ENCODE data around the gene ZNF248. TPM values are rescaled to one million over a fixed set of nuclear protein-coding genes. Genes with fewer than 3 reads are reported as not detected.

Gene ZNF248
- polyA plus RNA-seq, 3 donors, result 32.3 to 37.4 (median 33.7) TPM

DNA sequence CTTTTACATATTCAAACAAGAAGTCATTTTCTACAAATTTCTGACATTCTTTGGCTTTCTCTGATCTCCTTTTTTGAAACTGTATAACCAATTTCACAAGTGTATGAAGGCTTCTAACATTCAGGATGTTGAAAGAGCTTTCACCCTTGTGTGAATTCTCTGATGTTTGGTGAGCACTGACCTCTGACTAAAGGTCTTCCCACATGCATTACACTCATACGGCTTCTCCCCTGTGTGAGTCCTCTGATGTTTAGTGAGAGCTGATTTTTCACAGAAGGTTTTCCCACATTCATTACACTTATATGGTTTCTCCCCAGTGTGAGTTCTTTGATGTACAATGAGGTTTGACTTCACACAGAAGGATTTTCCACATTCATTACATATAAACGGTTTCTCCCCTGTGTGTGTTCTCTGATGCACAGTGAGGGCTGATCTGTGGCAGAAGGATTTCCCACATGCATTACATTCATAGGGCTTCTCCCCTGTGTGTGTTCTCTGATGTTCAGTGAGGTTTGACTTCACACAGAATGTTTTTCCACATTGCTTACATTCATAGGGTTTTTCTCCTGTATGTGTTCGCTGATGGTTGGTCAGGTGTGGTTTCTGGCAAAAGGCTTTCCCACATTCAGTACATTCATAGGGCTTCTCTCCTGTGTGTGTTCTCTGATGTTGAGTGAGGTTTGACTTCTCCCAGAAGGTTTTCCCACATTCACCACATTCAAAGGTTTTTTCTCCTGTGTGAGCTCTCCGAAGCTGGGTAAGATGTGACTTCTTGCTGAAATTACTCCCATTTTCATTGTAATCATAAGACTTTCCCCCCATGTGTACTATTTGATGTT lies 25.7 kb downstream of the ZNF248 start:
- no peak for DNase-seq (ENCODE audit: low read depth in 3 of 3, low spot score in 2 of 3)

DNA sequence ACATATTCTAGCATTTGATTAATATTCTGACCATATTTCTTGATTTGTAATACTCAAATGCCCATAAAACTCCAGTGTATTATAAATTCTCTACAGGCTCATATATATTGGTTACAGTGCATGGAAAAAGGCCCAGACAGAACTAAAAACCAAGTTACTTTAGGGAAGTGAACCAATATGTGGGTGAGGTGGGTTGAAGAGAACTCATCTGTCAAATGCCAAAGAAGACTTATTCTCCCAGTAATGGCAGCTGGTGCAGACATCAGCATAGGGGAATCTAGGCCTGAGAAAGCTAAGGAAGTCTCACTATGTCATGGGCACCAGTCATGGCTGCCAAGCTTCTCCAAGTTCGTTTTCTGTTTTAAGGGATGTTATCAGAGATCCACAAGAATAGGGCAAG lies 30.6 kb downstream of the ZNF248 start:
- DNase-seq (ENCODE audit: low read depth in 3 of 3, low spot score in 2 of 3), result no peak

DNA sequence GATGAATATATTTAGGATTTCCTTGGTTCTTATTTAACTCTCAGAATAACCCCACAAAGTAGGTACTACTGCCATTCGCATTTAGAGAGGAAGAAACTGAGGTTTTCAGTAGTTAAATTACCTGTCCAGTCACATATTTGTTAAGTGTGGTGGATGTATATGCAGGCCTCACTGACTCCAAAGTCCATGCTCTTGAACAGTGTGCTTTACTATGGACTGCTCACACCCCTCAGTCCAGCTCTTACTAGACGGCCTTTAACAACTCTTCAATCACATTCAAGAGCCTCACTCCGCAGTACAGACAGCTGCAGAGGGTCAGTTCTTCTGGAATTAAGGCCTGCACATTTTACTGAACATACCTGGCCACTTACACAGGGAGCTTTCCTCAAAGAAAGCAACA lies 36.2 kb downstream of the ZNF248 start:
- DNase-seq (ENCODE audit: low read depth in 3 of 3, low spot score in 2 of 3), result no peak

DNA sequence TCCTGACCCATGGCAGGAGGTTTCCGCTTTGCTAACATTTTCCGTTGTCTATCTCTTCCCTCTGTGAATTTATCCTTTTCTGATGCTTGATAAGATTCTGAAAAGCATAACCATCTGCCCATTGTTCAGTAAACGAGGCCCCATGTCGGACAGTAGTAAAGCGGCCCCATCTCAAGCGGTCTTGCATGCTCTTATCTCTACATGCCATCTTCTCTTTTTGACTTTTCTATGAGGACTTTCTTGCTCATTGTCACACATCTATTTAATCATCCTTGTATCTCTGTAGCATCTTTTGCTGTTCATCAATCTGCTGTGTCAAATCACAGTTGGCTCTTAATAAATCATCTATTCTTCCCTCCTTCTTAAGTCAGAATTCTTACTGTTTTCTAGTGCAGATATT lies 37.6 kb downstream of the ZNF248 start:
- DNase-seq (ENCODE audit: low read depth in 3 of 3, low spot score in 2 of 3), result no peak

DNA sequence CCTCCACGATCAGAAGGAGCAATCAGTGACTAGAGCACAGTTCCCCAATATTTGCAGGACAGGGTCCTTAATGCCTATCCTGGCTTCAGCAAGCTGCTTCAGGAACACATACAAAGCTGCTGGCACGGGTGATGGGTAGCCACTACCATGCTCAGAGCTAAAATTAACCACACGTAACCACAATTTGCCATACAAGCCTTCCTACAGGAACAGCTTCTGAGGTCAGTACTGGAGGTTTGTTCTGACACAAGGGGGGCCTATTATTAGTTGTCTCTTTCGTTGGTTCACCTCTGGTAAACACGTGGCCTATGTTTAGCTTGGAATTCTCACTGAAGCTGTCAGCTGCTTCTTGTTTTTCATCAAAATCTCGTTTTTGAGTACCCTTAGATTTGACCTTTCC lies 41.1 kb downstream of the ZNF248 start:
- no peak for DNase-seq (ENCODE audit: low read depth in 3 of 3, low spot score in 2 of 3)

DNA sequence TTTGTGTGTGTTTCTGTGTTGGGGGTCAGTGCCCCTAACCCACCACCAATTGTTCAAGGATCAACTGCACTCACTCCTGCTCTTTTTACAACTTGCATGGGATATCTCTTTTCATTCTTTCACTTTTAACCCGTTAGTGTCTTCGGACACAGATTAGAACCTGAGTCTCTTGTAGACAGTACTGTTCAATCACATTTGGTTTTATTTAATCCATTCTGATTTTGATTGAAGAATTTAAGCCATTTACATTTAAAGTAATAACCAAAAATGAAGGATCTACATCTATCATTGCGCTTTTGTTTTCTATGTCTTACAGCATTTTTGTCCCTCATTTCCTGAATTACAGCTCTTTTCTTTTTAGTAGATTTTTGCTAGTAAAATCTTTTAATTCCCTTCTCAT lies 43.6 kb downstream of the ZNF248 start:
- no peak for DNase-seq (ENCODE audit: low read depth in 3 of 3, low spot score in 2 of 3)

DNA sequence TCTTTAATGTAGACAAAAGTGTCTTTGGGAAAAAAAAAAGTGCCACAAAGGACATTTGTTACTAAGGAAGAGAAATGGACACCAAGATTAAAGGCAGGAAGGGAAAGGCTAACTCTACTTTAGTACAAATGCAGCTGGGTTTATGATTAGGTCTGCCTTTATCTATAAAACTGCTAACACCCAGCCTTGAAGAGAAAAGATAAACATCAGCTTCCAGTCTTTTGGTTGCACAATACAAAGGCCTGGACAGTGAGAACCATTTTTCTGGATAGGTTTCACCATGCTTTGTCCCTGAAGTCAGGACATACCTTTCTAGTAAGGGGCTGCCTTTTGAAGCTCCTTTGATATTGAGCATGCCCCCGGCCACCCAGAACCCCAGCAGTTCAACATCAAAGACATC lies 45.1 kb downstream of the ZNF248 start:
- no peak for DNase-seq (ENCODE audit: low read depth in 3 of 3, low spot score in 2 of 3)

DNA sequence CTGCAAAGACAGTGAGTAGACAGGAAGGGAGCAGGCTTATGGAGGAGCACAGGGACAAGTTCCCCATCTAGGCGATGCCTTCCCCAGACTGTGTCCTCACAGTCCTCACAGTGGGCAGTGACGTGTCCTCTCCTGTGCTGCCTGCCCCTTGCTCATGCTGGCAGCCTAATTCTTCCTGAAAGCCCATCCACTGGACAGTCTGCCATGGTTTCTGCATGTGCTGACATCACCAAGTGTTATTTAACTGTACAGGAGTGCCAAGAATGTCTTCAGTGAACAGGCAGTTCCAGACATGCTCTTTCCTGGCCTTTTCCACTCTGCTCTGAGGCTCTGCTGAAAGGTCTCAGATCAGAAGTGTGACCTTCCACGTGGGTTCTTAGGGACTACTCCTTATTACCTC lies 54.1 kb downstream of the ZNF248 start:
- no peak for DNase-seq (ENCODE audit: low read depth in 3 of 3, low spot score in 2 of 3)

DNA sequence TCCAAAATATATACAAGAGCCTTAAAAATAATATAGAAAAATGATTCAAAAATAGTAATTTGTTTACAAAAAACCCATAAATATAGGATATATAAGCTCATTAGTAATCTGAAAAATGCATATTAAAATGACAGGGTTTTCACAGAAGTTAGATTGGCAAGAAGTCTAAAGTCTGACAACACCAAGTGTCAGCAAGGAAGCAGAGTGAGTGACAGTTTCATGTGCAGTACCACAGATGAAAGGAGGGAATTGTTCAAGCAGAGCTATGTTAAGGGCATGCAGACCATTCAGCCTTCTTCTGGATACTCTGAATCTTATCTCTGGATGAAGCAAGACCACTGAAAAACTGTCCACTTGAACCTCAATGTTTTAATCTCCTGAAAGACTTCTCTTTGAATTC lies 55.9 kb downstream of the ZNF248 start:
- DNase-seq (ENCODE audit: low read depth in 3 of 3, low spot score in 2 of 3), result no peak

DNA sequence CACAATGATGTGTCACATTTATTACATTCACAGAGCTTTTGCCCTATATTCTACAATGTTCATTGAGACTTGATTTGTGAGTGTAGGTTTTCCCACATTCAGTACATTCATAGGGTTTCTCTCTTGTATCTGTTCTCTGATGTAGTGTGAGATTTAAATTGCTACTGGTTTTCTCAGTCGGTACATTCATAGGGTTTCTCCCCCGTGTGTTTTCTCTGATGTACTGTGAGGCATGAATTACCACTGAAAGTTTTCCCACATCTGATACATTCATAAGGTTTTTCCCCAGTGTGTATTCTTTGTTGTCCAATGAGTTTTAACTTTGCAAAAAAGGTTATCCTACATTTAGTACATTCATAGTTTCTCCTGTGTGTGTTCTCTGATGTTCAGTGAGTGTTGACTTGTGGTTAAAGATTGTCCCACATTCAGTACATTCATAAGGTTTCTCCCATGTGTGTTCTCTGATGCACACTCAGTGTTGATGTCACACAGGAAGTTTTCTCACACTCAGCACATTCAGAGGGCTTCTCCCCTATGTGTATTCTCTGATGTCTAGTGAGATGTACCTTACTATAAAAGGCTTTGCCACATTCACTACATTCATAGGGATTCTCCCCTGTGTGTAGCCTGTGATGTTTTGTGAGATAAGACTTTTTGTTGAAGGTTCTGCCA lies 63.0 kb downstream of the ZNF248 start:
- no peak for DNase-seq (ENCODE audit: low read depth in 3 of 3, low spot score in 2 of 3)

DNA sequence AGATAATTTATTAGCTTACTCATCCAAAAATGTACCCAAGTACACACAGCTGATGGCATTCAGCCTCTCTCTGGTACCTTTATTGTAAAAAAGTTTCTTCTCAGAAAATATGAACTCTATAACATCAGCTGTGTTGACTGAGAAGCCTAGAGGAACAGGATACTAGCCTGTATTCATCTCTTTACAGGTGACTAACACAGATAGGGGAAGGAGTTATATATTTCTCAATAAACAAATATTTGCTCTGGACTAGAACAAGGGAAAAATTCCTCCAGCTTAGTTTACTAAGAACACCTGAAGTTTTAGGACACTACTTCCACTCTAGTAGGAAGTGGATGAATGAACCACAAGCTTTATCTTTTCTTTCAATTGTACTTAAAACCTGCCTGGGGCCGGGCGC lies 67.8 kb downstream of the ZNF248 start:
- no peak for DNase-seq (ENCODE audit: low read depth in 3 of 3, low spot score in 2 of 3)

DNA sequence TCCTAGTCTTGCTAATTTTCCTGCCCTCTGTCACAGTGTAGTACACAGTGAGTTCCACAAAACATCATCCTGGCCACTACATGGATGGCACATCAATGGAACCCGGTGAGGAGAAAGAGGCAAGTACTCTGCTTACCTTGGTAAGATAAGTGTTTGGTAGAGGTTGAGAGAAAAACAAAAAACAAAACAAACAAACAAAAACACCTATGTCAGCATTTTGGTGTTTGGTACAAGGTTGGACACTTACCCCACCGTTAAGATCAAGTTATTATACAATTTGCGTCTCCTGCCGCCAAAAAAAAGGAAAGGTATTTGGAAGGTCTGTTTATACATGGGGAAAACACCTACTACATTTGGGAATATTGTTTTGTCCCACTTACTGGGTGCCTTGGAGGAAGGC lies 72.7 kb downstream of the ZNF248 start:
- DNase-seq (ENCODE audit: low read depth in 3 of 3, low spot score in 2 of 3), result no peak

DNA sequence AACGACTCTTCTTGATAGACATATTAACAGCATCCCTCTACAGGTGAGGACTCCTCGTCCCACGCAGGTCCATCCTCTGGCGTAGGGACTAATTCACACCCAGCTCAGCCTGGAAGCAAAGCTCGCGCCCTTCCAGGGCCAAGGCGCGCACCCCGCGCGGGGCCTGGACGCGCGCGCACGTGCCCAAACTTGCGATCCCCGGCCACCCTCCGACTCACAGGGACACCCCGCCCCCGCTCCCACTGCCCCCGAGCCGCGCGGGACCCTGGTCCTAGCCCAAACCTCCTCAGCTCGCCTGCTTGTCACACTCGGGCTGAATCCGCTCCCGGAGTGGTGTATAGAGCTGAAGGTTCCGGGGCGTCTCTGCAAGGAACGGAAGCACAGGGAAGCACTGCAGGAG lies 76.9 kb downstream of the ZNF248 start:
- DNase-seq (ENCODE audit: low read depth in 3 of 3, low spot score in 2 of 3), result no peak

DNA sequence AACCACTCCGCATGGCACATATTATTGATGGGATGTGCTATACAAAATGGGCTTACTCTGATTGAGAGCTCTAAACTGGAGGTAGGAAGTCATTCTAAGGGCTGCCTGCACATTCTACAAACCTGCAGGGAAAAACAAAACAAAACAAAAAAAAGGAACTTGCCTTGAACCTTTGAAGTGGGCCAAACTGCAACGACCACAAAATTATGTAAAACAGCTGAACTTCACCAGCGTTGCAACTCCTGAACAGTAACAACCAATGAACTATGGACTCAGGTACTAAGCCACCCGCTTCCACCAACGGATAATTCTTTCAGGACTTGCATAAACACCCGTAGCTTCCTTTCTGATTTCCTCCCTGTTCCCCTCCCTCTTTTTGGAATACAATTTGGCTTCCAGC lies 80.4 kb downstream of the ZNF248 start:
- no peak for DNase-seq (ENCODE audit: low read depth in 3 of 3, low spot score in 2 of 3)

DNA sequence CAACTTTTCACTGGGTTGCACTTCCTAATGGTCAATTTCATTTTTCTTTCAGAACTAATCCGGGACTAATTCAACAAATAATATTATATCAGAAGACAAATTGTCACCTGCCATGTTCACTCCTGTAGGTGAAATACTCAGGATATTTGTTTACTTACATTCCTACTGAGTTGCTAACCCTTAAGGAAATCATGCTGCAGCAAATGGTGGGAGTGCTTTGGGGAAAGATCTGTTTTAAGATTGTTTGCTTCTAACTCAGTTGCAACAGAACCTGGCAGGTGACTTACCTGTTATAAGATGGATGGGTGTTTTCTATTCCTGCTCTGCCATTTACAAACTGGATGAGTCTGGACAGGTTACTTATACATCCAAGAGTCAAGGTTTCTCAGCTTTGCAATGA lies 81.8 kb downstream of the ZNF248 start:
- no peak for DNase-seq (ENCODE audit: low read depth in 3 of 3, low spot score in 2 of 3)

DNA sequence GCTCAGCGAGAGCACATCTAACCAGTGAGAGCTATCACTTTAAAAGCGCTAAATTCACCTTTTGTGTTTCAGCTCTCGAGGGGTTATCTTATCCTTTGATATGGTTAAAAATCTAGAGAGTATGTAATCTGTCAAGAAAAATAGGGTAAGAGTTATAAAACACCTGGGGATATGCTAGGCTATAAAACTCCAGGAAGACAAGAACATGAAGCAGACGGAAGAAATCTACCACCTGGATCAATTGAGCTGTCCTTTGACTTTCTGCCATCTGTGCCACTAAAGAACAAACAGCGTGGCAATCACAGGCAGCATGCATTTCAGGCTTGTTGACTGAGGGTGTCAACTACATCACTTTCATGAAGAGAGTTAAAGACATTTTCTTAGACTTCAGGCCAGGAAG lies 83.1 kb downstream of the ZNF248 start:
- no peak for DNase-seq (ENCODE audit: low read depth in 3 of 3, low spot score in 2 of 3)

DNA sequence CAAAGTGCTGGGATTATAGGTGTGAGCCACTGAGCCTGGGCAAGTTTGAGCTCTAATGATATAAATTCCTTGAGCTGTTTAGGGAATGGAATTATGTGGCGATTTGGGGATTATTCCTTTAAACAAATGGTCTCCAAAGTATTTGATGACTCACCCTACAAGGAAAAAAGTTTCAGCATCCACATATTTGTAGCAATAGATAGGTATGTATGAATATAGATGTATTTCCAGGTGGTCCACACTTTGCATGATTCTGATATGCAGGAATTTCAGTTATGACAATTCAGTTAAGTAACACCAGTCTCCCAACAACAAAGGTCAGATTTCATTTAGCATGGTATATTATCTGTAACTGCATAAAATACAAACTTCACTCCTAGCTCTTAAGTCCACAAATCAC lies 92.2 kb downstream of the ZNF248 start:
- DNase-seq (ENCODE audit: low read depth in 3 of 3, low spot score in 2 of 3), result no peak

DNA sequence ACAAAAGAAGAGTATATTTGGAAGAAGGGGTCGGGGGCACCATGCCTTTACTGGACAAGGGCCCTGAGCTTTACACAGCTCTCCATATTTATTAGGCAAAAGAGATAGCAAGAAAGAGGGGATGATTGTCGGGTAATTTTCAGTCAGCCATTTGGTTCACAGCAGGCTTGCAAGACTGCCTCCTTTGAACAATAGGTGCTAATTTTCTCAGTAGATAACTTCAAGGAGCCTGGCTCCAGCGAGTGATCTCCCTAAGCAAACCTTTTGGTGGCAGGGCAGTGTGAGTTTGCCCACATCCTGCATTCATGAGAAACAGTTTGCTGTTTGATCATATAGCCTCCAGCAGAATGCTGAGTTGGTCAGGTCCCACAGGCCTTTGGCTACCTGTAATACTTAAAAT lies 94.3 kb downstream of the ZNF248 start:
- no peak for DNase-seq (ENCODE audit: low read depth in 3 of 3, low spot score in 2 of 3)

DNA sequence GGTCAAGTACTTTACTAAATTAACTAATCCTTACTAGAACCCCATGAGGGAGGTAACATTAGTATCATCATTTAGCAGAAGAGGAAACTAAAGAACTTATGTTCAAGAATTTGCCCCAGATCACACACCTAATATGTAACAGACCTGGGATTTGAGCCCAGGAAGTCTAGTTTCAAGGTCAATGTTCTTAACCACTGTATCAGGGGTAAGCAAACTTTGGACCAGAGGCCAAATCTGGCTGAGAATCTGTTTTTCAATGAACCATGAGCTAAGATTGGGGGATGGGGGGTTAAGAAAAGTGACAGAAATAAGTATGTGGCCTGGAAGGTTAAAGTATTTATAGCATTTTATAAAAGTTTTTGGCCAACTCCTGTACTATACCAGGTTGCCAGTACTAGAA lies 95.1 kb downstream of the ZNF248 start:
- DNase-seq (ENCODE audit: low read depth in 3 of 3, low spot score in 2 of 3), result no peak

DNA sequence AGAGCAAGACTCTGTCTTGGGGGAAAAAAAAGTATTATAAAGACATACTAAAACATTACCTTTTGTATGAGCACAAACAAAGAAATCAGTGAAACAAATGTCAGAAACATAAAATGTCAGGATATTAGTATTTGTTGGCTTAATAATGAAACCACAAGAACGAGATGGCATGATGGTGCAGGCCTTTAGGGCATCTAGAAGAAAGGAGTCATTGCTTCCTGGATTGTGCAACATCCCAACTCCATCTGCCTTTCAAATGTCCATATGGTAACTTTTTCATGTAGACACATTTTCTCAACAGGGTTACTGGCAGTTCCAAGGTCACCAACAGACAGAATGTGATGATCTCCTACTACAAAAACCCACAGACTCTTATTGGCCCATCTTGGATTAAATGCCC lies 96.6 kb downstream of the ZNF248 start:
- DNase-seq (ENCODE audit: low read depth in 3 of 3, low spot score in 2 of 3), result no peak

DNA sequence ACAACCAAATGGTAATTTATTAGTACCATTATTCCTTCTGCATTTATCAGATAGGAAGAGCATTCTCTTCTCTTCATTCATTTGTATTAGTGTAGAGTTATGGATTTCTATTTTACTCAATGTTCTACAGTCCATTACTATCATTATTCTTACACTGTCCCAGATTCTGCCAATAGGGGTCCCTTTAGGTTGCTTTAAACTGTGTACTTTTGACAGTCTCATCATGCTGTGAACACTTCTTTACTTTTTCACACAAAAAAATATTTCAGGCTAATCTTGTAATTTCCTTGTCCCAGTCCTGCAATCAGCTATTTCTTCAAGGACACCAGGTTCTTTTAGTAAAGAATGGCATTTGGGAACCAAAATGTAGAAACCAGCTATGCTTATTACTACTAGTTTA lies 99.3 kb downstream of the ZNF248 start:
- no peak for DNase-seq (ENCODE audit: low read depth in 3 of 3, low spot score in 2 of 3)

DNA sequence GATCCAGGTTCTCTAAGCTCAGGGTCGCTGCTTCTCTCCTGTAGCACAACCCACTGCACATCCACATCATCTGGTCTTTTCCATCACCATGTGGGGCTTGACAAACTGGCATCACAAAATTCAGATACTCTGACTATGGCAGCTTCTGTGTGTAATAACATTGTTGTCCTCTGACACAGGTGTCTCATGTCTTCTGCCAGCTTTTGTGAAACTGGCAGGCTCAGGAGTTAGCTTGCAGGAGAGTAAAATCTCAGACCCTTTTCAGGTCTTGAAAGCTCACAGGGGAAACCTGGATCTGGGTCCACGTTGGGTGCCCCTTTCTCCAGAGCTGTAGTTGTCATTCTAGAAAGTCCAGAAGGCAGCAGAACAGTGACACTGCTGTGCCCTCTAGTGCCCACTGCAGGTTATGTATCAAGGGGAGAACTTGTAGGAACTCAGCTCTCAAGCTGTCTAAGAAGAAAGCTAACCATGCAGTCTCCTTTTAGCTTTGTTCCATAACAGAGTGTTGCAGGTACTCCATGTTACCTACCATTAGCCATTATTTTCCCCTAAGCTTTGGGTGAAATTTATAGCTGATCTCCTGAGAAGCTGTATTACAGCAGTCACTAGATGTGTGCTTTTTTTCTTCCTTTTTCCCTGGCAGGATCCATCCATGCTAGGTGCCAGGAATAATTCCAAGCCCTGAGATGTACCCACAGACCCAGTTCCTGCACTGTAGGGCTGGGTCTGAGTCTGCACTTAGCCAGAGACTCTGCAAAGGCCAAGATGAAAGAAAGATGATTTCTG lies 102.7 kb downstream of the ZNF248 start:
- DNase-seq (ENCODE audit: low read depth in 3 of 3, low spot score in 2 of 3), result no peak
